Measurements from ENCODE around the gene KYAT1.

KYAT1 gene

DNA sequence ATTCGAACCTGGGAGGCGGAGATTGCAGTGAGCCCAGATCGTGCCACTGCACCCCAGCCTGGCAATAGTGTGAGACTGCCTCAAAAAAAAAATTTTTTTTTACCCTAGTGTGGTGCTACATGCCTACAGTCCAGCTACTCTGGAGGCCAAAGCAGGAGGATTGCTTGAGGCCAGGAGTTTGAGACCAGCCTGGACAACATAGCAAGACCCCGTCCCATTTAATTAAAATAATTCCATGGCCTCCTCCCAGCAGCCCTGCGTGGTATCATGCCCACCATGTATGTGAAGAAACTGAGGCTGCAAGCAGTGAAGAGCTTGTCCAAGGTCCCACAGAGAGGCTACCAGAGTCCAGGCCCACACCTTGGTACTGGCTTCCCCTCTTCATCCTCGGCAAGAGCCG lies 19.6 kb upstream of the KYAT1 start:
- ATAC-seq (ENCODE audit: insufficient read depth, low read depth): no peak
- Histone ChIP-seq H3K27me3 (ENCODE audit: insufficient read depth, low read length, poor library complexity) (no peaks in the 10 kb centered on the region), H3K79me2 (ENCODE audit: insufficient read depth, low read length) (0 out of 2 replicates have a peak, but pooled peaks cover 3% of the 10 kb centered on the region), H3K9ac (ENCODE audit: low read depth, low read length) (no peak overlapping the region), H3K4me2 (ENCODE audit: insufficient read depth, low read length) (no peak overlapping the region), H3K4me1 (ENCODE audit: insufficient read depth, low read length) (peaks cover 10% of the 10 kb centered on the region), H3K36me3 (ENCODE audit: insufficient read depth, low read length) (peaks cover 5% of the 10 kb centered on the region; the same call in 1 of the 2 replicates), H3K27ac (ENCODE audit: low read length) (no peak overlapping the region), H2AFZ (ENCODE audit: low read depth, low read length) (no peak overlapping the region), H3K4me3 (ENCODE audit: low read depth in 1 of 2, low read length in 2 of 2) (no peak overlapping the region), H3K9me3 (ENCODE audit: insufficient read depth, low read length, severe bottlenecking) (no peaks in the 10 kb centered on the region), H4K20me1 (ENCODE audit: insufficient read depth, low read length) (peaks cover 4% of the 10 kb centered on the region)
- TF ChIP-seq, protein P1, sequence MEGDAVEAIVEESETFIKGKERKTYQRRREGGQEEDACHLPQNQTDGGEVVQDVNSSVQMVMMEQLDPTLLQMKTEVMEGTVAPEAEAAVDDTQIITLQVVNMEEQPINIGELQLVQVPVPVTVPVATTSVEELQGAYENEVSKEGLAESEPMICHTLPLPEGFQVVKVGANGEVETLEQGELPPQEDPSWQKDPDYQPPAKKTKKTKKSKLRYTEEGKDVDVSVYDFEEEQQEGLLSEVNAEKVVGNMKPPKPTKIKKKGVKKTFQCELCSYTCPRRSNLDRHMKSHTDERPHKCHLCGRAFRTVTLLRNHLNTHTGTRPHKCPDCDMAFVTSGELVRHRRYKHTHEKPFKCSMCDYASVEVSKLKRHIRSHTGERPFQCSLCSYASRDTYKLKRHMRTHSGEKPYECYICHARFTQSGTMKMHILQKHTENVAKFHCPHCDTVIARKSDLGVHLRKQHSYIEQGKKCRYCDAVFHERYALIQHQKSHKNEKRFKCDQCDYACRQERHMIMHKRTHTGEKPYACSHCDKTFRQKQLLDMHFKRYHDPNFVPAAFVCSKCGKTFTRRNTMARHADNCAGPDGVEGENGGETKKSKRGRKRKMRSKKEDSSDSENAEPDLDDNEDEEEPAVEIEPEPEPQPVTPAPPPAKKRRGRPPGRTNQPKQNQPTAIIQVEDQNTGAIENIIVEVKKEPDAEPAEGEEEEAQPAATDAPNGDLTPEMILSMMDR (IDR thresholded peaks at IDR 0.05; ENCODE audit: borderline replicate concordance, extremely low read depth, low read length, poor library complexity, severe bottlenecking): no peak
- TF ChIP-seq EZH2 (IDR thresholded peaks at IDR 0.05; ENCODE audit: borderline replicate concordance, low read depth, low read length, severe bottlenecking): no peak
- DNase-seq: no peak

DNA sequence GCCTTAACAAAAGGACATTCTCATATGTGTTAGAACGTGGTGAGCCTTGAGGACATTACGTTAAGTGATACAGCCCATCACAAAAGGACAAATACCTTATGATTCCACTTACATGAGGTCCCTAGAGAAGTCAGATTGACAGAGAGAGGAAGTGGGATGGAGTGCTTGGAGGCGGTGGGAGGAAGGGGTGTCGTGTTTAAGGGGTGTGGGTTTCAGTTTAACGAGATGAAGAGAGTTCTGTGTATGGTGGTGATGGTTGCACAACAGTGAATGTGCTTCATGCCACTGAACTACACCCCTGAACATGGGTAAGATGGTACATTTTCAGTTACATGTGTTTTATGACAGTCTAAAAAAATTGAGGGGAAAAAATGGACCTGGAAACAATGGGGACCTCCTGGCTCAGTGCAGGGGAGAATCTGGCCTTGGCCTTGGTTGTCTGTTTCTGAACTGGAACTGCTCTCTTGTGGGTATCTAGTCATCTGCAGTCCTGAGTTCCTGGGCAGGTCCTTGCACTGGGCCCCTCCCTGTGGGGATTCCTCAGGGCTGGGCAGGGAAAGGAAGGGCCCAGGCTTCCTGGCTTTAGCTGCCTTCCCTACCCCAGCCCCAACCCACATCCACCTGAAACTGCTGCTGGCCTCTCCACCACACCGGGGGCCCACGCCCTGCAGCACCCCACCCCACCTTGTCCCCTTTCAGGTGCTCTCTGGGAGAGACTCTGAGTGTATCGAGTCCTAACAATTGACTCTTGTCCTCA lies 18.0 kb upstream of the KYAT1 start:
- TF ChIP-seq, protein P1 (IDR thresholded peaks at IDR 0.05; ENCODE audit: borderline replicate concordance, extremely low read depth, low read length, poor library complexity, severe bottlenecking): no peak
- TF ChIP-seq EZH2 (IDR thresholded peaks at IDR 0.05; ENCODE audit: borderline replicate concordance, low read depth, low read length, severe bottlenecking): no peak
- DNase-seq (no peak), ATAC-seq (ENCODE audit: insufficient read depth, low read depth) (no peak)
- Histone ChIP-seq H3K36me3 (ENCODE audit: insufficient read depth, low read length) (peaks cover 10% of the 10 kb centered on the region; the same call in 1 of the 2 replicates), H3K4me1 (ENCODE audit: insufficient read depth, low read length) (peaks cover 10% of the 10 kb centered on the region), H2AFZ (ENCODE audit: low read depth, low read length) (no peak overlapping the region), H3K27me3 (ENCODE audit: insufficient read depth, low read length, poor library complexity) (no peaks in the 10 kb centered on the region), H3K27ac (ENCODE audit: low read length) (no peak overlapping the region), H3K4me2 (ENCODE audit: insufficient read depth, low read length) (no peak overlapping the region), H3K4me3 (ENCODE audit: low read depth in 1 of 2, low read length in 2 of 2) (no peak overlapping the region), H3K9ac (ENCODE audit: low read depth, low read length) (no peak overlapping the region), H4K20me1 (ENCODE audit: insufficient read depth, low read length) (peaks cover 7% of the 10 kb centered on the region), H3K9me3 (ENCODE audit: insufficient read depth, low read length, severe bottlenecking) (no peaks in the 10 kb centered on the region), H3K79me2 (ENCODE audit: insufficient read depth, low read length) (0 out of 2 replicates have a peak, but pooled peaks cover 3% of the 10 kb centered on the region)

DNA sequence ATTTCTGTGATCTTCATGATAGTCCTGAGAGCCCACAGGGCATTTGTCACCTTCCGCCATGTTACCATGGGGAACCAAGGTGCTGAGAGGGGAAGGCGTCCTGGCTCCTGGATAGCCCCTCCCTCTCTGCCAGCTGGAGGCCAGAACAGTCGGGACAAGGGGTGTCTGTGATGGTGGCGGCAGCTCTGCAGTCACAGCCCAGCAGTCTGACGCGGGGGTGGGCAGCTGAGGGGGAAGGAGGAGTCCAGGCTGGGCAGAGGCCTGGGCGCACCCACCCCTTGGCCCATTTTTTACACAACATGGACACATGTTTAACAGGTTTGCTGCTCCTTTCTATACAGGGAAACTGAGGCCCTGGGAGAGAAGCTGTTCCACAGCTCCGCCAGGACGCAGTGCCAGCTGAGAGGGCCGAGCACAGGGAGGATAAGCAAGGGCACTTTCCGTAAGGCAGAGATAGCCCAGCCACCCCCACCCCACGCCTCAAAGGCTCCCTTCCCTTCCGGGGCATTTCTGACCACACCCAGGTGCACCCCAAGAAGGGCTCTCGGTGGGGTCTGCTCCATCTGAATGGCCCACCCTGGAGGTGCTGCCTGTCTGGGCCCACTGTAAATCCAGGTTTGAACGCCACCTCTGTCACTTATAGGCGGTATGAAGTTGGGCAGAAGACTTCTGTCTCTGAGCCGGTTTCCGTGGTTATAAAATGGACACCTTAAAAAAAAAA lies 17.3 kb upstream of the KYAT1 start:
- no peak for ATAC-seq (ENCODE audit: insufficient read depth, low read depth)
- Histone ChIP-seq H3K27ac (ENCODE audit: low read length) (no peak overlapping the region), H3K9me3 (ENCODE audit: insufficient read depth, low read length, severe bottlenecking) (no peaks in the 10 kb centered on the region), H3K9ac (ENCODE audit: low read depth, low read length) (no peak overlapping the region), H4K20me1 (ENCODE audit: insufficient read depth, low read length) (peaks cover 7% of the 10 kb centered on the region), H2AFZ (ENCODE audit: low read depth, low read length) (no peak overlapping the region), H3K36me3 (ENCODE audit: insufficient read depth, low read length) (peaks cover 11% of the 10 kb centered on the region; the same call in 1 of the 2 replicates), H3K4me1 (ENCODE audit: insufficient read depth, low read length) (peaks cover 10% of the 10 kb centered on the region), H3K27me3 (ENCODE audit: insufficient read depth, low read length, poor library complexity) (no peaks in the 10 kb centered on the region), H3K4me3 (ENCODE audit: low read depth in 1 of 2, low read length in 2 of 2) (no peak overlapping the region), H3K79me2 (ENCODE audit: insufficient read depth, low read length) (0 out of 2 replicates have a peak, but pooled peaks cover 3% of the 10 kb centered on the region), H3K4me2 (ENCODE audit: insufficient read depth, low read length) (no peak overlapping the region)
- TF ChIP-seq EZH2 (IDR thresholded peaks at IDR 0.05; ENCODE audit: borderline replicate concordance, low read depth, low read length, severe bottlenecking): no peak
- TF ChIP-seq, protein P1 (IDR thresholded peaks at IDR 0.05; ENCODE audit: borderline replicate concordance, extremely low read depth, low read length, poor library complexity, severe bottlenecking): no peak
- no peak for DNase-seq

All from DND-41 (cell line).